GM12891 (cell line): ENCODE measurements around the gene TM9SF1.
"Not testable (repeated sequence)": the region's sequence is repeated elsewhere in the genome, so short reads cannot be mapped to it uniquely, and the experiment has no call there.

Experiments used
- POLR2A ChIP-seq: IDR thresholded peaks from 2 replicates; pipeline ENCODE4 v1.6.1; 2011; ENCODE audit warnings: low read depth, low read length, control low read depth
- SPI1 ChIP-seq: IDR thresholded peaks from 2 replicates; pipeline ENCODE4 v1.6.1; 2011; ENCODE audit warnings: low read depth, low read length, control low read depth

DNA sequence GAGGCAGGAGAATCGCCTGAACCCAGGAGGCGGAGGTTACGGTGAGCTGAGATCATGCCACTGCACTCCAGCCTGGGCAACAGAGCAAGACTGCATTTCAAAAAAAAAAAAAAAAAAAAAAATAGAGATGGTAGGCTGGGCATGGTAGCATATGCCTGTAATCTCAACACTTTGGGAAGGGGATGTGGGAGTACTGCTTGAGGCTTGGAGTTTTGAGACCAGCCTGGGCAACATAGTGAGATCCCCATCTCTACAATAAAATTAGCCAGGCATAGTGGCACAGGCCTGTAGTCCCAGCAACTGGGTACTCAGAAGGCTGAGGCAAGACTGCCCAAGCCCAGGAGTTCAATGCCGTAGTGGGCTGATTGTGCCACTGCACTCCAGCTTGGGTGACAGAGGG lies 27.7 kb upstream of the TM9SF1 start:
- TF ChIP-seq SPI1, POLR2A: not testable (repeated sequence)
